IMR-90 (cell line): ENCODE data around the gene RND3. TPM values are rescaled to one million over a fixed set of nuclear protein-coding genes. Genes with fewer than 3 reads are reported as not detected.

Source experiments
- ATAC-seq: fragments of 200-7000 bp; cut with Tn5 transposase; 2 replicates; pipeline ENCODE4 v1.9.1; 2020; ENCODE audit warnings: low read depth, mild to moderate bottlenecking, moderate library complexity
- BruUV-seq: library from RNA; stranded (reverse); fragments of 400-500 nt; replicated peaks from 2 replicates; lab custom pipeline; 2021; lab: Mats Ljungman, UMichigan
- CTCF ChIA-PET: fragments of 300-600 bp; formaldehyde crosslinking; extraction: SDS; loops from one replicate; lab custom pipeline; 2021; ENCODE audit warnings: antibody characterized with exemption; lab: Yijun Ruan, JAX
- POLR2A ChIA-PET: fragments of 300-600 bp; sonication (Branson Sonifier 250); formaldehyde crosslinking; loops from one replicate; lab custom pipeline; 2022; ENCODE audit warnings: antibody characterized with exemption; ENCODE audit not compliant: unreplicated experiment; lab: Charles Lee
- DNase-seq: peaks from one replicate; pipeline ENCODE4 v3.0.0; 2013
- H2AFZ ChIP-seq: replicated peaks from 2 replicates; pipeline ENCODE3; 2013; ENCODE audit warnings: low read length, mild to moderate bottlenecking; ENCODE audit not compliant: poor library complexity
- H2AK5ac ChIP-seq: 2 replicates; pipeline ENCODE4 v1.6.1; 2013; ENCODE audit warnings: low read depth, low read length, inconsistent platforms
- H2AK9ac ChIP-seq: replicated peaks from 2 replicates; pipeline ENCODE3; 2013; ENCODE audit warnings: mild to moderate bottlenecking, low read depth, low read length, moderate library complexity; ENCODE audit not compliant: poor library complexity
- H2BK120ac ChIP-seq: 2 replicates; pipeline ENCODE4 v1.6.1; 2013; ENCODE audit warnings: low read depth, low read length, inconsistent platforms
- H2BK15ac ChIP-seq: 3 replicates; pipeline ENCODE4 v1.6.1; 2013; ENCODE audit warnings: low read depth, low read length, inconsistent platforms
- H2BK20ac ChIP-seq: 2 replicates; pipeline ENCODE4 v1.6.1; 2013; ENCODE audit warnings: low read depth, mild to moderate bottlenecking, inconsistent platforms, low read length, moderate library complexity
- H2BK5ac ChIP-seq: 2 replicates; pipeline ENCODE4 v1.6.1; 2013; ENCODE audit warnings: mild to moderate bottlenecking, low read depth, low read length, inconsistent platforms; ENCODE audit not compliant: poor library complexity, severe bottlenecking
- H3K14ac ChIP-seq: replicated peaks from 2 replicates; pipeline ENCODE4 v1.6.1; 2013; ENCODE audit warnings: low read depth, low read length, inconsistent platforms
- H3K18ac ChIP-seq: 2 replicates; pipeline ENCODE4 v1.6.1; 2013; ENCODE audit warnings: low read depth, low read length, control low read depth
- H3K23ac ChIP-seq: 2 replicates; pipeline ENCODE4 v1.6.1; 2013; ENCODE audit warnings: low read depth, low read length, inconsistent platforms
- H3K27ac ChIP-seq: 2 replicates; pipeline ENCODE4 v1.5.1; 2013; ENCODE audit warnings: mild to moderate bottlenecking, control low read depth, low read length; ENCODE audit not compliant: insufficient read depth
- H3K27me3 ChIP-seq: 2 replicates; pipeline ENCODE4 v1.6.1; 2013; ENCODE audit warnings: low read length; ENCODE audit not compliant: control insufficient read depth, insufficient read depth
- H3K36me3 ChIP-seq: 2 replicates; pipeline ENCODE4 v1.6.1; 2013; ENCODE audit warnings: low read length, mixed read lengths; ENCODE audit not compliant: control insufficient read depth, insufficient read depth
- H3K4ac ChIP-seq: 2 replicates; pipeline ENCODE4 v1.6.1; 2013; ENCODE audit warnings: low read depth, low read length, inconsistent platforms
- H3K4me1 ChIP-seq: 2 replicates; pipeline ENCODE4 v1.6.1; 2013; ENCODE audit warnings: low read length, mixed read lengths; ENCODE audit not compliant: control insufficient read depth, insufficient read depth
- H3K4me2 ChIP-seq: 2 replicates; pipeline ENCODE4 v1.6.1; 2013; ENCODE audit warnings: low read depth, mild to moderate bottlenecking, control low read depth, low read length, moderate library complexity
- H3K4me3 ChIP-seq: 2 replicates; pipeline ENCODE4 v1.5.1; 2013; ENCODE audit warnings: low read depth, mild to moderate bottlenecking, control low read depth, low read length, moderate library complexity; ENCODE audit not compliant: insufficient read depth
- H3K56ac ChIP-seq: 2 replicates; pipeline ENCODE4 v1.6.1; 2013; ENCODE audit warnings: low read length, inconsistent platforms; ENCODE audit not compliant: insufficient read depth; ENCODE audit errors: extremely low read depth
- H3K79me1 ChIP-seq, 2 experiments: 2 replicates each; pipeline ENCODE4 v1.6.1; 2013; ENCODE audit warnings: low read length in 2 of 2, inconsistent platforms in 1 of 2, low read depth in 1 of 2
- H3K9ac ChIP-seq: 2 replicates; pipeline ENCODE4 v1.6.1; 2013; ENCODE audit warnings: low read depth, low read length, control low read depth
- H3K9me1 ChIP-seq: 2 replicates; pipeline ENCODE4 v1.6.1; 2013; ENCODE audit warnings: low read length, inconsistent platforms; ENCODE audit not compliant: insufficient read depth
- H3K9me3 ChIP-seq: 2 replicates; pipeline ENCODE4 v1.6.1; 2013; ENCODE audit warnings: low read length; ENCODE audit not compliant: control insufficient read depth, insufficient read depth
- H4K20me1 ChIP-seq: 2 replicates; pipeline ENCODE4 v1.6.1; 2013; ENCODE audit warnings: low read length, inconsistent platforms; ENCODE audit not compliant: insufficient read depth
- H4K5ac ChIP-seq: 2 replicates; pipeline ENCODE4 v1.6.1; 2013; ENCODE audit warnings: mild to moderate bottlenecking, low read depth, low read length, control low read depth
- H4K8ac ChIP-seq, 2 experiments: 2 replicates each; pipeline ENCODE4 v1.6.1; 2013; ENCODE audit warnings: low read depth in 2 of 2, low read length in 2 of 2, control low read depth in 1 of 2, inconsistent platforms in 1 of 2
- H4K91ac ChIP-seq: 2 replicates; pipeline ENCODE4 v1.6.1; 2013; ENCODE audit warnings: low read depth, low read length, inconsistent platforms; ENCODE audit not compliant: insufficient read depth
- MAFK ChIP-seq: IDR thresholded peaks from 2 replicates; pipeline ENCODE4 v1.6.1; 2012; ENCODE audit warnings: low read depth, low read length, improper control_type of control experiment
- POLR2A ChIP-seq: IDR thresholded peaks from 2 replicates; pipeline ENCODE4 v1.6.1; 2012; ENCODE audit warnings: mild to moderate bottlenecking, low read depth, low read length
- RAD21 ChIP-seq: IDR thresholded peaks from 2 replicates; pipeline ENCODE4 v1.6.1; 2012; ENCODE audit warnings: low read length, improper control_type of control experiment
- SMC3 ChIP-seq: fragments of 150-350 bp; IDR thresholded peaks from 2 replicates; pipeline ENCODE4 v1.6.1; 2016; ENCODE audit warnings: low read depth, mild to moderate bottlenecking, antibody characterized with exemption, low read length, moderate library complexity
- WGBS, 2 experiments: methylation state at CpG; one replicate each; pipeline versions ENCODE4 v1.1.5 to v1.1.7; 2013; ENCODE audit warnings: missing lambda C conversion rate in 2 of 2; ENCODE audit not compliant: insufficient read length in 1 of 2; ENCODE audit errors: extremely low coverage in 2 of 2; 5-methylcytosine and 5-hydroxymethylcytosine counted together
- dilution Hi-C: fragments of 300-500 bp; cut with HindIII; formaldehyde crosslinking; loops from one replicate; pipeline ENCODE4 v1.14.3; 2018; ENCODE audit warnings: low sequenced_read_pairs; ENCODE audit not compliant: unreplicated experiment
- in situ Hi-C: fragments of 300-500 bp; cut with MboI; formaldehyde crosslinking; loops from 3 replicates; pipeline ENCODE4 v1.14.3; 2019; ENCODE audit warnings: low sequenced_read_pairs, inconsistent platforms, mixed read lengths
- intact Hi-C: fragments of 100-400 bp; cut with micrococcal nuclease; formaldehyde crosslinking; loops from 2 replicates; pipeline ENCODE4 v1.10.0; 2022
- polyA plus RNA-seq, 3 experiments: library from polyadenylated mRNA; depleted of rRNA; stranded (reverse); fragments of >200 nt; gene quantifications; 2 replicates each; pipeline ENCODE4 v1.2.3, GENCODE V29; 2012; ENCODE audit warnings: low replicate concordance in 1 of 3
- total RNA-seq: library from RNA; depleted of rRNA; stranded (reverse); fragments of >200 nt; gene quantifications from 2 replicates; pipeline ENCODE4 v1.2.3, GENCODE V29; 2012

Gene RND3
- total and polyA plus RNA-seq, 2 of the 4 experiments (the other 2 are of a cell fraction) = 111 to 449 TPM

- Histone ChIP-seq H4K91ac (no peak overlapping the region), H3K4me1 (peaks cover 4% of the 10 kb centered on the region; the same call in 1 of the 2 replicates), H3K36me3 (peaks cover 54% of the 10 kb centered on the region), H2AK9ac (no peak overlapping the region), H2BK120ac (no peak overlapping the region), H3K23ac (peak overlapping the region; percentile 71; the same call in 1 of the 2 replicates), H3K27me3 (no peaks in the 10 kb centered on the region), H3K18ac (peak overlapping the region; percentile 31; the same call in 1 of the 2 replicates), H2AK5ac (no peak overlapping the region), H2AFZ (no peak overlapping the region), H2BK15ac (no peak overlapping the region), H3K4me3 (peak overlapping the region; percentile 38; the same call in 1 of the 2 replicates), H3K9me3 (no peaks in the 10 kb centered on the region), H2BK20ac (no peak overlapping the region), H3K79me1 (no peaks in the 10 kb centered on the region), H3K56ac (0 out of 2 replicates have a peak overlapping the region, but pooled peaks have one; percentile 25), H3K27ac (peak overlapping the region; percentile 55; the same call in 1 of the 2 replicates), H4K20me1 (peaks cover 98% of the 10 kb centered on the region), H3K9ac (peak overlapping the region; percentile 56; the same call in 1 of the 2 replicates), H3K14ac (peak overlapping the region; percentile 59), H3K4me2 (peak overlapping the region; percentile 92), H4K8ac (peak overlapping the region in 1 of 2 experiments; percentile 16; a peak in 2 of 4 replicates), H3K4ac (peak overlapping the region; percentile 12; the same call in 1 of the 2 replicates), H4K5ac (no peak overlapping the region), H3K9me1 (no peaks in the 10 kb centered on the region), H2BK5ac (peak overlapping the region; percentile 90)
- no peak; the same call in 1 of the 2 replicates for ATAC-seq
- no CpG with 5 or more reads among the region's 6 CpGs for WGBS, 2 experiments
- BruUV-seq = no TSS peak
- TF ChIP-seq MAFK (no peak), SMC3 (no peak), RAD21 (no peak), POLR2A (peak; percentile 22)
- intact Hi-C loops (loop anchor here (5.0 kb wide), 1 partner anchor 756 kb away; no protein-coding TSS in a partner anchor), dilution Hi-C loops (no loop called here), in situ Hi-C loops (loop anchor here (10.0 kb wide), 1 partner anchor 574 kb away; no protein-coding TSS in a partner anchor)
- ChIA-PET POLR2A (interaction anchor here (0.6 to 1.3 kb wide), 13 partner anchors 32 to 680 kb away, joined by 3 to 11 read pairs (median 3); no protein-coding TSS in a partner anchor), CTCF (interaction anchor here (0.5 kb wide), 1 partner anchor 151 kb away, joined by 4 read pairs; no protein-coding TSS in a partner anchor)
- DNase-seq = peak; percentile 39
Observed at GRCh38 chr2:150480971-150481830, 6.3 kb downstream of the RND3 start.
